Jurkat, Clone E6-1 (cell line): Measurements from ENCODE around the gene LAMA1.
"Not testable (repeated sequence)": the region's sequence is repeated elsewhere in the genome, so short reads cannot be mapped to it uniquely, and the experiment has no call there.

Experiments used
- DNase-seq: peaks from one replicate; pipeline ENCODE4 v3.0.0-alpha.2; 2011; ENCODE audit warnings: low read depth, low spot score
- H3K4me3 ChIP-seq: 2 replicates; pipeline ENCODE4 v1.5.1; 2011; ENCODE audit warnings: mild to moderate bottlenecking, low read length, control low read depth, moderate library complexity

Gene LAMA1

GRCh38 chr18:6959110-6959509, 158.5 kb downstream of the LAMA1 start:
- no peak overlapping the region for H3K4me3 ChIP-seq
- DNase-seq = no peak

- DNase-seq = no peak
- no peak overlapping the region for H3K4me3 ChIP-seq
Observed at GRCh38 chr18:6956999-6957398, 160.6 kb downstream of the LAMA1 start.

GRCh38 chr18:6956495-6956894, 161.1 kb downstream of the LAMA1 start:
- no peak for DNase-seq
- H3K4me3 ChIP-seq = no peak overlapping the region

- no peak overlapping the region for H3K4me3 ChIP-seq
- DNase-seq = no peak
Observed at GRCh38 chr18:6955304-6955703, 162.3 kb downstream of the LAMA1 start.

- no peak for DNase-seq
- no peak overlapping the region for H3K4me3 ChIP-seq
Observed at GRCh38 chr18:6954501-6954900, 163.1 kb downstream of the LAMA1 start.

GRCh38 chr18:6951336-6952090, 166.1 kb downstream of the LAMA1 start:
- H3K4me3 ChIP-seq = no peak overlapping the region
- DNase-seq = no peak

GRCh38 chr18:6950641-6951040, 167.0 kb downstream of the LAMA1 start:
- H3K4me3 ChIP-seq = no peak overlapping the region
- no peak for DNase-seq

- H3K4me3 ChIP-seq = no peak overlapping the region
- DNase-seq = no peak
Observed at GRCh38 chr18:6949800-6950586, 167.6 kb downstream of the LAMA1 start.

- H3K4me3 ChIP-seq = no peak overlapping the region
- DNase-seq = no peak
Observed at GRCh38 chr18:6948281-6949055, 169.1 kb downstream of the LAMA1 start.

GRCh38 chr18:6947338-6948030, 170.1 kb downstream of the LAMA1 start:
- no peak for DNase-seq
- H3K4me3 ChIP-seq = no peak overlapping the region

GRCh38 chr18:6943143-6943542, 174.5 kb downstream of the LAMA1 start:
- H3K4me3 ChIP-seq = no peak overlapping the region
- DNase-seq = no peak

- no peak overlapping the region for H3K4me3 ChIP-seq
- DNase-seq = no peak
Observed at GRCh38 chr18:6942742-6943141, 174.9 kb downstream of the LAMA1 start.

GRCh38 chr18:6941996-6942395, 175.6 kb downstream of the LAMA1 start:
- DNase-seq = no peak
- no peak overlapping the region for H3K4me3 ChIP-seq

GRCh38 chr18:6940451-6940850, 177.1 kb downstream of the LAMA1 start:
- no peak overlapping the region for H3K4me3 ChIP-seq
- no peak for DNase-seq

- no peak overlapping the region for H3K4me3 ChIP-seq
- DNase-seq = no peak
Observed at GRCh38 chr18:6939972-6940371, 177.6 kb downstream of the LAMA1 start.

- H3K4me3 ChIP-seq, DNase-seq: not testable (repeated sequence)
Observed at GRCh38 chr18:6938403-6938802, 179.2 kb downstream of the LAMA1 start.

- DNase-seq = no peak
- no peak overlapping the region for H3K4me3 ChIP-seq
Observed at GRCh38 chr18:6938003-6938402, 179.6 kb downstream of the LAMA1 start.

- DNase-seq = no peak
- no peak overlapping the region for H3K4me3 ChIP-seq
Observed at GRCh38 chr18:6934859-6935258, 182.7 kb downstream of the LAMA1 start.

- DNase-seq = no peak
- H3K4me3 ChIP-seq = no peak overlapping the region
Observed at GRCh38 chr18:6929370-6930102, 188.1 kb downstream of the LAMA1 start.
